ENCODE results near the gene LSMEM2. TPM values are rescaled to one million over a fixed set of nuclear protein-coding genes. Genes with fewer than 3 reads are reported as not detected.

LSMEM2 gene
- total and polyA plus RNA-seq, 2 experiments from 2014 or later: 0.59 to 0.86 TPM

GRCh38 chr3:50294089-50294488 lies 15.2 kb downstream of the LSMEM2 start:
- H3K4me1 ChIP-seq (ENCODE audit: insufficient read depth): peaks cover 11% of the 10 kb centered on the region
- peaks cover 17% of the 10 kb centered on the region for H3K79me2 ChIP-seq (replicated peaks; ENCODE audit: insufficient read depth)
- H3K4me2 ChIP-seq: no peak overlapping the region
- Mint-ChIP-seq H3K36me3 (ENCODE audit: low read depth) (peaks cover 23% of the 10 kb centered on the region), H3K4me3 (no peak overlapping the region), H3K27me3 (ENCODE audit: insufficient read depth, low read depth, poor library complexity) (peaks cover 12% of the 10 kb centered on the region), H3K27ac (no peak overlapping the region), H3K9me3 (no peaks in the 10 kb centered on the region), H3K4me1 (peaks cover 14% of the 10 kb centered on the region)
- no peaks in the 10 kb centered on the region for H3K27me3 ChIP-seq (ENCODE audit: insufficient read depth)
- H4K20me1 ChIP-seq (replicated peaks; ENCODE audit: insufficient read depth): no peaks in the 10 kb centered on the region
- H2AFZ ChIP-seq: no peak overlapping the region
- ATAC-seq: no peak
- TF ChIP-seq JUNB (IDR thresholded peaks at IDR 0.05; ENCODE audit: unreplicated experiment): no peak
- H3K9me2 ChIP-seq (ENCODE audit: insufficient read depth): no peaks in the 10 kb centered on the region
- no peak for DNase-seq (ENCODE audit: low spot score)
- no peak overlapping the region for H3K27ac ChIP-seq (ENCODE audit: low read depth)
- H3K36me3 ChIP-seq (ENCODE audit: insufficient read depth): no peaks in the 10 kb centered on the region; the same call in 1 of the 2 replicates
- no peak overlapping the region for H3K4me3 ChIP-seq
- 0 out of 2 replicates have a peak, but pooled peaks cover 3% of the 10 kb centered on the region for H3F3A ChIP-seq (replicated peaks; ENCODE audit: low read depth)

DNA sequence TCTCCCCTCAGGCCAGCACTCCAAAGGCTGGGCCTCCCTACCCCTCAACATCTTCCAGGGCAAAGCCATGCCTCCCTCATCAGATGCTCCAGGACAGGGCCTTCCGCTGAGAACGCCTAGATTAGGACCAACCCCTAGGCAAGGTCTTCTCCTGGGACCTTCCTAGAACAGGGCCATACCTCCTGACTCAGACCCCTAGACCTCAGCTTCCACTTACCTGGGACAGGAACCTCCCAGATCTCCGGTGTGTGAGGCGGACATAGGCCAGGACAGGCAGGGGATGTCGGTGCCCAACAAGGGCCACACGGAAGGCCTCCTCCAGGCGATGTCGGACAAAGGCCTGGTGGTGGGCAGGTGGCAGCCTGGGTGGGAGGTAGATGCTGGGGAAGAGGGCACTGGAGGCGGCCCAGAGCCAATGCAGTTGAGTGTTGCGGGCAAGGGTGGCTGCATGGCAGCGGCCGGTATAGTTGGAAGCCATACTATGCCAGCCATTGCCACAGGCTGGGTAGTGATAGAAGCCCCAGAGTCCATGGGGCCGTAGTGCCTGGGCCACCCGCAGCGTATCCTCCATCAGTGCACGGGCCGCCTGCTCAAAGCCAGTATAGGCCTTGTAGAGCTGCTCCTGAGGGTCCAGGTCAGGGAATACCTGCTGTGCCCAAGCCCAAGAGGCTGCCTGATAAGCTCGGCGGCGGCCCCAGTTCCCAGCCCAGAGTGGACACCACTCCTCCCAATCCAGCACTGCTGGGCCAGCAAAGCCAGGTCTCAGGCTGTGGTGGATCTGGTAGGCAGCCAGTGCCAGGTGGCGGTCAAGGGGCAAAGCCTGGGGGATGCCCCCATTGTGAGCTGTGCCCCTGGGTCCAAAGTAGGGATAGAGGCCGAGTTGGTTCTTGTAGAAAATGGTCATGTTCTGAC lies 15.9 kb downstream of the LSMEM2 start:
- Histone ChIP-seq H3K9me2 (ENCODE audit: insufficient read depth) (no peaks in the 10 kb centered on the region), H3K4me1 (ENCODE audit: insufficient read depth) (peaks cover 12% of the 10 kb centered on the region), H2AFZ (no peak overlapping the region), H3K4me2 (no peak overlapping the region), H4K20me1 (replicated peaks; ENCODE audit: insufficient read depth) (no peaks in the 10 kb centered on the region), H3K79me2 (replicated peaks; ENCODE audit: insufficient read depth) (peaks cover 17% of the 10 kb centered on the region), H3K27ac (ENCODE audit: low read depth) (no peak overlapping the region), H3K36me3 (ENCODE audit: insufficient read depth) (no peaks in the 10 kb centered on the region; the same call in 1 of the 2 replicates), H3K4me3 (no peak overlapping the region), H3K27me3 (ENCODE audit: insufficient read depth) (no peaks in the 10 kb centered on the region), H3F3A (replicated peaks; ENCODE audit: low read depth) (peaks cover 3% of the 10 kb centered on the region; the same call in 1 of the 2 replicates)
- Mint-ChIP-seq H3K36me3 (ENCODE audit: low read depth) (peaks cover 17% of the 10 kb centered on the region), H3K27me3 (ENCODE audit: insufficient read depth, low read depth, poor library complexity) (peaks cover 17% of the 10 kb centered on the region), H3K4me1 (peaks cover 16% of the 10 kb centered on the region), H3K27ac (no peak overlapping the region), H3K4me3 (no peak overlapping the region), H3K9me3 (no peaks in the 10 kb centered on the region)
- ATAC-seq (no peak), DNase-seq (ENCODE audit: low spot score) (no peak)
- TF ChIP-seq JUNB (IDR thresholded peaks at IDR 0.05; ENCODE audit: unreplicated experiment) (no peak), CTCF (conservative IDR thresholded peaks at IDR 0.05; ENCODE audit: low read depth in 2 of 2) (no peak), NANOG (IDR thresholded peaks at IDR 0.05; ENCODE audit: borderline replicate concordance) (no peak), ZNF331 (CRISPR knock-in tag; IDR thresholded peaks at IDR 0.05; ENCODE audit: low read depth) (no peak), EZH2 (IDR thresholded peaks at IDR 0.05; ENCODE audit: low read depth, unreplicated experiment) (no peak), CREB1 (CRISPR knock-in tag; IDR thresholded peaks at IDR 0.05; ENCODE audit: low read depth) (no peak), STAT1 (IDR thresholded peaks at IDR 0.05; ENCODE audit: unreplicated experiment) (no peak), EZH2phosphoT487 (IDR thresholded peaks at IDR 0.05; ENCODE audit: unreplicated experiment) (no peak), ZNF114 (CRISPR knock-in tag; IDR thresholded peaks at IDR 0.05) (no peak), POLR2AphosphoS5 (IDR thresholded peaks at IDR 0.05; ENCODE audit: low read depth) (no peak)
- TF ChIP-seq, protein P1, sequence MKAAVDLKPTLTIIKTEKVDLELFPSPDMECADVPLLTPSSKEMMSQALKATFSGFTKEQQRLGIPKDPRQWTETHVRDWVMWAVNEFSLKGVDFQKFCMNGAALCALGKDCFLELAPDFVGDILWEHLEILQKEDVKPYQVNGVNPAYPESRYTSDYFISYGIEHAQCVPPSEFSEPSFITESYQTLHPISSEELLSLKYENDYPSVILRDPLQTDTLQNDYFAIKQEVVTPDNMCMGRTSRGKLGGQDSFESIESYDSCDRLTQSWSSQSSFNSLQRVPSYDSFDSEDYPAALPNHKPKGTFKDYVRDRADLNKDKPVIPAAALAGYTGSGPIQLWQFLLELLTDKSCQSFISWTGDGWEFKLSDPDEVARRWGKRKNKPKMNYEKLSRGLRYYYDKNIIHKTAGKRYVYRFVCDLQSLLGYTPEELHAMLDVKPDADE (IDR thresholded peaks at IDR 0.05): no peak
- TF ChIP-seq, protein P2, sequence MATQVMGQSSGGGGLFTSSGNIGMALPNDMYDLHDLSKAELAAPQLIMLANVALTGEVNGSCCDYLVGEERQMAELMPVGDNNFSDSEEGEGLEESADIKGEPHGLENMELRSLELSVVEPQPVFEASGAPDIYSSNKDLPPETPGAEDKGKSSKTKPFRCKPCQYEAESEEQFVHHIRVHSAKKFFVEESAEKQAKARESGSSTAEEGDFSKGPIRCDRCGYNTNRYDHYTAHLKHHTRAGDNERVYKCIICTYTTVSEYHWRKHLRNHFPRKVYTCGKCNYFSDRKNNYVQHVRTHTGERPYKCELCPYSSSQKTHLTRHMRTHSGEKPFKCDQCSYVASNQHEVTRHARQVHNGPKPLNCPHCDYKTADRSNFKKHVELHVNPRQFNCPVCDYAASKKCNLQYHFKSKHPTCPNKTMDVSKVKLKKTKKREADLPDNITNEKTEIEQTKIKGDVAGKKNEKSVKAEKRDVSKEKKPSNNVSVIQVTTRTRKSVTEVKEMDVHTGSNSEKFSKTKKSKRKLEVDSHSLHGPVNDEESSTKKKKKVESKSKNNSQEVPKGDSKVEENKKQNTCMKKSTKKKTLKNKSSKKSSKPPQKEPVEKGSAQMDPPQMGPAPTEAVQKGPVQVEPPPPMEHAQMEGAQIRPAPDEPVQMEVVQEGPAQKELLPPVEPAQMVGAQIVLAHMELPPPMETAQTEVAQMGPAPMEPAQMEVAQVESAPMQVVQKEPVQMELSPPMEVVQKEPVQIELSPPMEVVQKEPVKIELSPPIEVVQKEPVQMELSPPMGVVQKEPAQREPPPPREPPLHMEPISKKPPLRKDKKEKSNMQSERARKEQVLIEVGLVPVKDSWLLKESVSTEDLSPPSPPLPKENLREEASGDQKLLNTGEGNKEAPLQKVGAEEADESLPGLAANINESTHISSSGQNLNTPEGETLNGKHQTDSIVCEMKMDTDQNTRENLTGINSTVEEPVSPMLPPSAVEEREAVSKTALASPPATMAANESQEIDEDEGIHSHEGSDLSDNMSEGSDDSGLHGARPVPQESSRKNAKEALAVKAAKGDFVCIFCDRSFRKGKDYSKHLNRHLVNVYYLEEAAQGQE (IDR thresholded peaks at IDR 0.05; ENCODE audit: unreplicated experiment): no peak

All from GM23338 (cell line).